K562 (cell line): ENCODE measurements around the gene RAB41. TPM values are rescaled to one million over a fixed set of nuclear protein-coding genes. Genes with fewer than 3 reads are reported as not detected.

Experiments
- ARNT ChIP-seq, 2 experiments: fragments of 450-650 bp; IDR thresholded peaks; 2 replicates each; pipeline ENCODE4 v1.6.1; 2016; ENCODE audit warnings: mild to moderate bottlenecking in 1 of 2
- ATF1 ChIP-seq, 2 experiments: fragments of 450-650 bp in 1 of 2; IDR thresholded peaks; 2 replicates each; pipeline ENCODE4 v1.6.1; 2016; ENCODE audit warnings: missing compliant biosample characterization in 1 of 2, missing genetic modification characterization in 1 of 2
- CCNT2 ChIP-seq: IDR thresholded peaks from 2 replicates; pipeline ENCODE4 v1.6.1; 2011; ENCODE audit warnings: borderline replicate concordance, low read depth, mild to moderate bottlenecking, moderate library complexity, mixed read lengths, low read length; ENCODE audit not compliant: insufficient read length; ENCODE audit errors: extremely low read depth
- FOS ChIP-seq: IDR thresholded peaks from 3 replicates; pipeline ENCODE4 v1.6.1; 2011; ENCODE audit not compliant: insufficient read length; ENCODE audit errors: extremely low read depth
- MNT ChIP-seq, 2 experiments: fragments of 450-650 bp; conservative IDR thresholded peaks; 2 replicates each; pipeline ENCODE4 v1.6.1; 2017; ENCODE audit warnings: mild to moderate bottlenecking in 2 of 2, moderate library complexity in 2 of 2
- NFYB ChIP-seq: IDR thresholded peaks from 2 replicates; pipeline ENCODE4 v1.6.1; 2011; ENCODE audit warnings: mild to moderate bottlenecking, moderate library complexity; ENCODE audit not compliant: insufficient read length; ENCODE audit errors: extremely low read depth
- PML ChIP-seq: IDR thresholded peaks from 2 replicates; pipeline ENCODE4 v1.6.1; 2012; ENCODE audit warnings: low read length, inconsistent platforms
- RNF2 ChIP-seq: sonication (generic); IDR thresholded peaks from 2 replicates; pipeline ENCODE4 v1.6.1; 2016
- ZNF444 ChIP-seq: fragments of 250-450 bp; sonication (Bioruptor Pico); IDR thresholded peaks from 2 replicates; pipeline ENCODE4 v1.4.0; 2020; ENCODE audit warnings: mild to moderate bottlenecking, moderate library complexity
- polyA plus RNA-seq, 8 experiments: library from polyadenylated mRNA; depleted of rRNA in 4 of 8; stranded (reverse) in 5 of 8; unstranded in 3 of 8; fragments of >200 nt; fragmentation: Nextera tagmentation in 2 of 8; fragmentation: Illumina TruSeq in 1 of 8; extraction: Ambion mirVana in 2 of 8; extraction: Trizol in 1 of 8; gene quantifications; 2 replicates each; pipeline versions ENCODE4 v1.2.1 to v1.2.3, GENCODE V29; 2011 to 2014; ENCODE audit warnings: inconsistent platforms in 1 of 8, missing spikeins in 1 of 8
- total RNA-seq, 7 experiments: library from RNA; depleted of rRNA in 6 of 7; stranded (reverse); fragments of >200 nt in 6 of 7; fragmentation: Illumina TruSeq in 2 of 7; extraction: Trizol in 2 of 7; gene quantifications; 2 replicates each; pipeline versions ENCODE4 v1.2.1 to v1.2.3, GENCODE V29; 2011 to 2021; ENCODE audit warnings: low replicate concordance in 1 of 7
- TF ChIP-seq, protein P1 (sequence below): sonication (generic); formaldehyde crosslinking; IDR thresholded peaks from 2 replicates; pipeline ENCODE4 v1.8.1; 2023; ENCODE audit warnings: mild to moderate bottlenecking, missing genetic modification reagents, moderate library complexity
- TF ChIP-seq, protein P2 (sequence below), 2 experiments: fragments of 450-650 bp in 1 of 2; sonication (generic) in 1 of 2; formaldehyde crosslinking in 1 of 2; IDR thresholded peaks; 2 replicates each; pipeline versions ENCODE4 v1.7.1 to v1.9.0; 2016 to 2022; ENCODE audit warnings: inconsistent platforms in 1 of 2, mild to moderate bottlenecking in 1 of 2, missing genetic modification reagents in 1 of 2

RAB41 gene
- total and polyA plus RNA-seq, 9 of the 15 experiments (the other 6 are each of a cell fraction or from before 2014, with no cell fraction given): 0.08 TPM; not detected in 8

GRCh38 chrX:70289793-70290770 is 8.1 kb downstream of the RAB41 start, which contains the start of the genes KIF4A and PDZD11 (continued):
- TF ChIP-seq, protein P1, sequence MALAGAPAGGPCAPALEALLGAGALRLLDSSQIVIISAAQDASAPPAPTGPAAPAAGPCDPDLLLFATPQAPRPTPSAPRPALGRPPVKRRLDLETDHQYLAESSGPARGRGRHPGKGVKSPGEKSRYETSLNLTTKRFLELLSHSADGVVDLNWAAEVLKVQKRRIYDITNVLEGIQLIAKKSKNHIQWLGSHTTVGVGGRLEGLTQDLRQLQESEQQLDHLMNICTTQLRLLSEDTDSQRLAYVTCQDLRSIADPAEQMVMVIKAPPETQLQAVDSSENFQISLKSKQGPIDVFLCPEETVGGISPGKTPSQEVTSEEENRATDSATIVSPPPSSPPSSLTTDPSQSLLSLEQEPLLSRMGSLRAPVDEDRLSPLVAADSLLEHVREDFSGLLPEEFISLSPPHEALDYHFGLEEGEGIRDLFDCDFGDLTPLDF (CRISPR knock-in tag): no peak
- TF ChIP-seq ARNT (IDR thresholded peaks at IDR 0.05) (no peak), ATF1 (CRISPR knock-in tag; IDR thresholded peaks at IDR 0.05) (no peak), ATF1 (tag; IDR thresholded peaks at IDR 0.05) (peak; percentile 71), FOS (no peak), CCNT2 (peak; percentile 27), RNF2 (no peak), ZNF444 (CRISPR knock-in tag) (no peak), PML (no peak), NFYB (peak; percentile 50), MNT (conservative IDR thresholded peaks at IDR 0.05) (peak; percentile 56 to 73)
- TF ChIP-seq, protein P2, sequence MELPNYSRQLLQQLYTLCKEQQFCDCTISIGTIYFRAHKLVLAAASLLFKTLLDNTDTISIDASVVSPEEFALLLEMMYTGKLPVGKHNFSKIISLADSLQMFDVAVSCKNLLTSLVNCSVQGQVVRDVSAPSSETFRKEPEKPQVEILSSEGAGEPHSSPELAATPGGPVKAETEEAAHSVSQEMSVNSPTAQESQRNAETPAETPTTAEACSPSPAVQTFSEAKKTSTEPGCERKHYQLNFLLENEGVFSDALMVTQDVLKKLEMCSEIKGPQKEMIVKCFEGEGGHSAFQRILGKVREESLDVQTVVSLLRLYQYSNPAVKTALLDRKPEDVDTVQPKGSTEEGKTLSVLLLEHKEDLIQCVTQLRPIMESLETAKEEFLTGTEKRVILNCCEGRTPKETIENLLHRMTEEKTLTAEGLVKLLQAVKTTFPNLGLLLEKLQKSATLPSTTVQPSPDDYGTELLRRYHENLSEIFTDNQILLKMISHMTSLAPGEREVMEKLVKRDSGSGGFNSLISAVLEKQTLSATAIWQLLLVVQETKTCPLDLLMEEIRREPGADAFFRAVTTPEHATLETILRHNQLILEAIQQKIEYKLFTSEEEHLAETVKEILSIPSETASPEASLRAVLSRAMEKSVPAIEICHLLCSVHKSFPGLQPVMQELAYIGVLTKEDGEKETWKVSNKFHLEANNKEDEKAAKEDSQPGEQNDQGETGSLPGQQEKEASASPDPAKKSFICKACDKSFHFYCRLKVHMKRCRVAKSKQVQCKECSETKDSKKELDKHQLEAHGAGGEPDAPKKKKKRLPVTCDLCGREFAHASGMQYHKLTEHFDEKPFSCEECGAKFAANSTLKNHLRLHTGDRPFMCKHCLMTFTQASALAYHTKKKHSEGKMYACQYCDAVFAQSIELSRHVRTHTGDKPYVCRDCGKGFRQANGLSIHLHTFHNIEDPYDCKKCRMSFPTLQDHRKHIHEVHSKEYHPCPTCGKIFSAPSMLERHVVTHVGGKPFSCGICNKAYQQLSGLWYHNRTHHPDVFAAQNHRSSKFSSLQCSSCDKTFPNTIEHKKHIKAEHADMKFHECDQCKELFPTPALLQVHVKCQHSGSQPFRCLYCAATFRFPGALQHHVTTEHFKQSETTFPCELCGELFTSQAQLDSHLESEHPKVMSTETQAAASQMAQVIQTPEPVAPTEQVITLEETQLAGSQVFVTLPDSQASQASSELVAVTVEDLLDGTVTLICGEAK (IDR thresholded peaks at IDR 0.05): peak; percentile 91
- TF ChIP-seq, protein P2 (CRISPR knock-in tag; IDR thresholded peaks at IDR 0.05): no peak
